ENCODE data around the gene GLCCI1.

DNA sequence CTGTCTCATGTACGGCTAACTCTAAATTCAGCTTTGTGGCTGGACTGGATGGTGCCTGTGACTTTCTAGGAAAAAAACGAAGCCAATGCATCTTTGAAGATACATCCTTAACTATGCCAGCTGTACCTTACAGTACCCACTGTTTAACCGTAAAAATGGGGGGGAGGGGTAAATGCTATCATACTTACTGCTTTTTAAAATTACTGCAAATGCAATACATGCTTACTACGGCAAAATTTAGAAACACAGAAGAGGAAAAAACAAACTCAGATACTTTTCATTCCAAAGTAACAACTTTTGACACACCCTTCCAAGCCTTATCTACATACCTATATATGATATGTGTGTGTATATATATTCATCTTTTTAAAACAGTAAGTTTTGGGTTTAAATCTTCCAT, 20.4 kb upstream of the GLCCI1 start:
- TF ChIP-seq, protein P1, sequence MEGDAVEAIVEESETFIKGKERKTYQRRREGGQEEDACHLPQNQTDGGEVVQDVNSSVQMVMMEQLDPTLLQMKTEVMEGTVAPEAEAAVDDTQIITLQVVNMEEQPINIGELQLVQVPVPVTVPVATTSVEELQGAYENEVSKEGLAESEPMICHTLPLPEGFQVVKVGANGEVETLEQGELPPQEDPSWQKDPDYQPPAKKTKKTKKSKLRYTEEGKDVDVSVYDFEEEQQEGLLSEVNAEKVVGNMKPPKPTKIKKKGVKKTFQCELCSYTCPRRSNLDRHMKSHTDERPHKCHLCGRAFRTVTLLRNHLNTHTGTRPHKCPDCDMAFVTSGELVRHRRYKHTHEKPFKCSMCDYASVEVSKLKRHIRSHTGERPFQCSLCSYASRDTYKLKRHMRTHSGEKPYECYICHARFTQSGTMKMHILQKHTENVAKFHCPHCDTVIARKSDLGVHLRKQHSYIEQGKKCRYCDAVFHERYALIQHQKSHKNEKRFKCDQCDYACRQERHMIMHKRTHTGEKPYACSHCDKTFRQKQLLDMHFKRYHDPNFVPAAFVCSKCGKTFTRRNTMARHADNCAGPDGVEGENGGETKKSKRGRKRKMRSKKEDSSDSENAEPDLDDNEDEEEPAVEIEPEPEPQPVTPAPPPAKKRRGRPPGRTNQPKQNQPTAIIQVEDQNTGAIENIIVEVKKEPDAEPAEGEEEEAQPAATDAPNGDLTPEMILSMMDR (optimal IDR thresholded peaks at IDR 0.05 in 1 of 3, IDR thresholded peaks at IDR 0.05 in 1 of 3, conservative IDR thresholded peaks at IDR 0.05 in 1 of 3; ENCODE audit: extremely low read depth in 1 of 3, insufficient read depth in 2 of 3, low read length in 3 of 3), result no peak
- TF ChIP-seq EZH2 (IDR thresholded peaks at IDR 0.05; ENCODE audit: low read length), result no peak

Data from keratinocyte (primary cell).